B cell (primary cell): ENCODE data around the gene MIPEP. TPM values are rescaled to one million over a fixed set of nuclear protein-coding genes. Genes with fewer than 3 reads are reported as not detected.
"Not testable (repeated sequence)": the region's sequence is repeated elsewhere in the genome, so short reads cannot be mapped to it uniquely, and the experiment has no call there.

ENCODE experiments used
- ATAC-seq: fragments of 200-7000 bp; cut with Tn5 transposase; one replicate; pipeline ENCODE4 v1.10.0; 2021; ENCODE audit warnings: low read depth, mild to moderate bottlenecking, moderate number of reproducible peaks, moderate library complexity
- CTCF ChIA-PET: fragments of 350-600 bp; sonication (Branson Sonifier 250); formaldehyde crosslinking; loops from one replicate; lab custom pipeline; 2021; ENCODE audit warnings: antibody characterized with exemption, inconsistent platforms; lab: Charles Lee
- POLR2A ChIA-PET: fragments of 350-600 bp; sonication (Branson Sonifier 250); formaldehyde crosslinking; loops from one replicate; lab custom pipeline; 2021; ENCODE audit warnings: antibody characterized with exemption; lab: Charles Lee
- DNase-seq: peaks from one replicate; pipeline ENCODE4 v3.0.0; 2013
- H2AFZ ChIP-seq: 2 replicates; pipeline ENCODE4 v1.6.1; 2012; ENCODE audit warnings: mild to moderate bottlenecking, low read depth, low read length; ENCODE audit not compliant: insufficient read depth, poor library complexity, severe bottlenecking
- H3K27ac ChIP-seq, 2 donors: 1 replicate in 1 of 2; 2 replicates in 1 of 2; pipeline ENCODE4 v1.5.1; 2012 to 2013; ENCODE audit warnings: low read length in 2 of 2, mild to moderate bottlenecking in 2 of 2, moderate library complexity in 1 of 2
- H3K27me3 ChIP-seq, 4 experiments: fragments of 200-600 bp in 1 of 4; sonication (generic) in 1 of 4; replicated peaks in 1 of 4; 1 replicate in 2 of 4; 2 replicates in 2 of 4; pipeline versions ENCODE4 v1.6.1 to v1.7.0; 2013 to 2016; ENCODE audit warnings: low read length in 3 of 4, mild to moderate bottlenecking in 2 of 4, mixed read lengths in 1 of 4, moderate library complexity in 1 of 4; ENCODE audit not compliant: insufficient read depth in 4 of 4, control insufficient read depth in 3 of 4; ENCODE audit errors: control extremely low read depth in 1 of 4
- H3K36me3 ChIP-seq, 2 experiments: replicated peaks in 1 of 2; 1 replicate in 1 of 2; 2 replicates in 1 of 2; pipeline versions ENCODE4 v1.6.1 to v1.7.1; 2013; ENCODE audit warnings: low read length in 1 of 2; ENCODE audit not compliant: insufficient read depth in 2 of 2, control insufficient read depth in 1 of 2; ENCODE audit errors: control extremely low read depth in 1 of 2, extremely low read depth in 1 of 2
- H3K4me1 ChIP-seq, 2 donors: fragments of 200-600 bp in 1 of 2; sonication (generic) in 1 of 2; 1 replicate in 1 of 2; 2 replicates in 1 of 2; pipeline versions ENCODE4 v1.5.1 to v1.6.1; 2013 to 2017; ENCODE audit warnings: low read length in 2 of 2; ENCODE audit not compliant: control insufficient read depth in 2 of 2, insufficient read depth in 2 of 2
- H3K4me2 ChIP-seq: replicated peaks from 2 replicates; pipeline ENCODE3; 2012; ENCODE audit warnings: mild to moderate bottlenecking, low read depth, low read length; ENCODE audit not compliant: poor library complexity, severe bottlenecking
- H3K4me3 ChIP-seq, 5 experiments: fragments of 200-600 bp in 1 of 5; sonication (generic) in 1 of 5; 1 replicate in 3 of 5; 2 replicates in 2 of 5; pipeline versions ENCODE4 v1.5.1 to v1.7.0; 2011 to 2016; ENCODE audit warnings: low read length in 4 of 5, mild to moderate bottlenecking in 4 of 5, low read depth in 2 of 5, control low read depth in 1 of 5, moderate library complexity in 1 of 5; ENCODE audit not compliant: insufficient read depth in 1 of 5; ENCODE audit errors: control extremely low read depth in 1 of 5, extremely low read depth in 1 of 5
- H3K79me2 ChIP-seq: fragments of 200-600 bp; sonication (generic); one replicate; pipeline ENCODE4 v1.6.0; 2016; ENCODE audit warnings: low read length; ENCODE audit not compliant: control insufficient read depth, insufficient read depth
- H3K9ac ChIP-seq: fragments of 200-600 bp; sonication (generic); 2 replicates; pipeline ENCODE4 v1.6.1; 2017; ENCODE audit warnings: mild to moderate bottlenecking, low read length, moderate library complexity
- H3K9me3 ChIP-seq, 3 donors: one replicate each; pipeline versions ENCODE4 v1.6.1 to v1.7.1; 2013; ENCODE audit warnings: low read length in 2 of 3; ENCODE audit not compliant: control insufficient read depth in 2 of 3, insufficient read depth in 1 of 3; ENCODE audit errors: control extremely low read depth in 1 of 3
- H4K20me1 ChIP-seq: 2 replicates; pipeline ENCODE4 v1.6.0; 2012; ENCODE audit warnings: mild to moderate bottlenecking, low read length; ENCODE audit not compliant: insufficient read depth, control insufficient read depth, poor library complexity, severe bottlenecking
- H3K27ac Mint-ChIP-seq: one replicate; pipeline ENCODE4 v1.8.0; 2021; ENCODE audit warnings: mixed read lengths
- H3K27me3 Mint-ChIP-seq: one replicate; pipeline ENCODE4 v1.8.0; 2021; ENCODE audit warnings: mixed read lengths
- H3K4me1 Mint-ChIP-seq: one replicate; pipeline ENCODE4 v1.8.0; 2021; ENCODE audit warnings: mixed read lengths
- H3K4me3 Mint-ChIP-seq: one replicate; pipeline ENCODE4 v1.8.0; 2021; ENCODE audit warnings: mixed read lengths
- H3K9me3 Mint-ChIP-seq: one replicate; pipeline ENCODE4 v1.8.0; 2022; ENCODE audit warnings: mixed read lengths; ENCODE audit not compliant: insufficient read depth
- WGBS: methylation state at CpG from one replicate; pipeline ENCODE4 v1.1.5; 2013; ENCODE audit warnings: missing lambda C conversion rate; ENCODE audit not compliant: insufficient coverage; 5-methylcytosine and 5-hydroxymethylcytosine counted together
- intact Hi-C: fragments of 100-400 bp; cut with micrococcal nuclease; formaldehyde crosslinking; loops from one replicate; pipeline ENCODE4 v1.10.0; 2022
- polyA plus RNA-seq: library from polyadenylated mRNA; depleted of rRNA; stranded (reverse); fragments of >200 nt; gene quantifications from 2 replicates; pipeline ENCODE4 v1.2.3, GENCODE V29; 2012
- total RNA-seq, 2 donors: library from RNA; stranded (reverse); fragments of 120-200 nt in 1 of 2; gene quantifications; 1 replicate in 1 of 2; 2 replicates in 1 of 2; pipeline versions ENCODE4 v1.2.3 to v1.2.4, GENCODE V29; 2013 to 2022

The MIPEP gene
- total and polyA plus RNA-seq, 2 donors (not counting 1 experiment from before 2014, with no cell fraction given), result 6.2 to 16.9 TPM

DNA sequence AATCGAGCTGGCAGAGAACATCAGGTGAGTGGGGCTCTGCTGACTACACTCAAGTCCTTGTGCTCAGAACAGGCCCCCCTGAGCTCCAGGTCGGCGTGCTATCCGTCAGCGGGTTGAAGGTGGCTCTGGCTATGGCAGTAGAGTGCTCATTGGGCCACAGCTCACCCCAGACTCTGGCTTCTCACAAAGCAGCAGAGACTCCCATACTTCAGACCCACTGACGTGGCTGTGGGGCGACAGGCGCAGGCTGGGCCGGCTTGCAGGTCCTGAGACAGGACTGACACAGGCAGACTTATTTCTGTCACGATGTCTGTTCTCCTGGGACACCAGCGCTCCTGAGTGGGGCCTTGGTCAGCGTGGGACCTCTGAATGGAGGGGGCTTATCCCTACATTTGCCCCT lies 5.5 kb upstream of the MIPEP start:
- H3K9ac ChIP-seq, H3K36me3 ChIP-seq, H3K27me3 ChIP-seq, H3K4me1 Mint-ChIP-seq, POLR2A ChIA-PET, H3K4me3 Mint-ChIP-seq, H3K27me3 Mint-ChIP-seq, H3K4me2 ChIP-seq, CTCF ChIA-PET, H3K27ac ChIP-seq, ATAC-seq, H3K9me3 Mint-ChIP-seq, H3K27ac Mint-ChIP-seq, H3K4me1 ChIP-seq, H4K20me1 ChIP-seq, H3K4me3 ChIP-seq, H2AFZ ChIP-seq, H3K9me3 ChIP-seq, DNase-seq, H3K79me2 ChIP-seq, intact Hi-C loops: not testable (repeated sequence)
- 90% methylated on average over 2 of the region's 12 CpGs for WGBS

DNA sequence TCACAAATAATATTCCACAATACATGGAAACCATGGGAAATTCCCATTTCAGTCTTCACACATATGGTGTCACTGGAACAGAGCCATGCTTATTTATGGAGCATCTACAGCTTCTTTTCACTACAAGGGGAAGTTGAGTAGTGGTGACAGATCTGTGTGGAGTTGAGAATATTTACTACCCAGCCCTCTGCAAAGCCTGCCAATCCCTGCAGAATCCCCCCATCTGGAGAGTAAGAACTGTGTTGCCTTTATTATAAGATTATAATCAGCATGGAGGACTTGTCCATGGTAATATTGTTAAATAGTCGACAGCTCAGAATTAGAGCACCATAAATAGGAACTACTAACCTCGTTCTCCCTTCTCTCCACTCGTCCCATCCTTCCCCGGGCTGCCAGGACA lies 4.6 kb upstream of the MIPEP start:
- H3K36me3 ChIP-seq, H3K27me3 ChIP-seq, H3K9me3 ChIP-seq, H2AFZ ChIP-seq, H3K4me3 Mint-ChIP-seq, H3K27me3 Mint-ChIP-seq, H3K4me1 ChIP-seq, H3K4me3 ChIP-seq, POLR2A ChIA-PET, H3K27ac ChIP-seq, H3K79me2 ChIP-seq, ATAC-seq, H3K27ac Mint-ChIP-seq, H3K9ac ChIP-seq, H4K20me1 ChIP-seq, H3K4me2 ChIP-seq, H3K9me3 Mint-ChIP-seq, CTCF ChIA-PET, intact Hi-C loops, DNase-seq: not testable (repeated sequence)
- H3K4me1 Mint-ChIP-seq, result peaks cover 11% of the 10 kb centered on the region
- WGBS, result no CpG with 5 or more reads among the region's 4 CpGs
